ENCODE measurements around the gene RXRG.
"Not testable (repeated sequence)": the region's sequence is repeated elsewhere in the genome, so short reads cannot be mapped to it uniquely, and the experiment has no call there.

The RXRG gene

GRCh38 chr1:165459683-165460082 is 14.8 kb upstream of the RXRG start:
- not testable (repeated sequence) for H3K18ac ChIP-seq (ENCODE audit: low read length); H3K23ac ChIP-seq (ENCODE audit: low read depth, low read length, poor library complexity); H3K79me1 ChIP-seq (ENCODE audit: low read depth, low read length); H2AFZ ChIP-seq (ENCODE audit: low read length); H3K9me3 ChIP-seq (replicated peaks in 1 of 2; ENCODE audit: control insufficient read depth in 2 of 2, insufficient read depth in 1 of 2, low read depth in 1 of 2, low read length in 2 of 2); H3K4me2 ChIP-seq (ENCODE audit: insufficient read depth, low read length, poor library complexity, severe bottlenecking); H4K8ac ChIP-seq (ENCODE audit: low read depth, low read length); H3K4me1 ChIP-seq (ENCODE audit: control insufficient read depth in 2 of 2, insufficient read depth in 1 of 2, low read depth in 1 of 2, low read length in 2 of 2); H3K14ac ChIP-seq (ENCODE audit: low read length); H4K91ac ChIP-seq (ENCODE audit: low read depth, low read length, poor library complexity); H3K27me3 ChIP-seq (ENCODE audit: control insufficient read depth in 3 of 3, insufficient read depth in 3 of 3, low read depth in 1 of 3, low read length in 3 of 3); H2BK5ac ChIP-seq (ENCODE audit: low read length); DNase-seq (ENCODE audit: low spot score); H3K9ac ChIP-seq (ENCODE audit: low read depth, low read length, poor library complexity); H2BK15ac ChIP-seq (ENCODE audit: low read length); H2AK5ac ChIP-seq (ENCODE audit: low read depth, low read length); H2BK120ac ChIP-seq (ENCODE audit: low read depth, low read length); H3K4me3 ChIP-seq (ENCODE audit: low read length in 2 of 2); H3K4ac ChIP-seq (ENCODE audit: low read length); H3K27ac ChIP-seq (replicated peaks; ENCODE audit: low read length); H2BK12ac ChIP-seq (ENCODE audit: low read length); H3K36me3 ChIP-seq (replicated peaks in 1 of 2; ENCODE audit: control insufficient read depth in 2 of 2, insufficient read depth in 2 of 2, low read length in 2 of 2)
- WGBS, 2 donors (ENCODE audit: extremely low coverage in 2 of 2, insufficient read length in 2 of 2, insufficient replicate concordance in 1 of 2): no CpG with 5 or more reads among the region's 2 CpGs

GRCh38 chr1:165456861-165457260 is 11.9 kb upstream of the RXRG start:
- no peak for DNase-seq (ENCODE audit: low spot score)
- no peak overlapping the region for H2AFZ ChIP-seq (ENCODE audit: low read length)

GRCh38 chr1:165456114-165456513 is 11.2 kb upstream of the RXRG start:
- no peak overlapping the region for H3K4me2 ChIP-seq (ENCODE audit: insufficient read depth, low read length, poor library complexity, severe bottlenecking)
- H2AK5ac ChIP-seq (ENCODE audit: low read depth, low read length): no peak overlapping the region
- H2BK120ac ChIP-seq (ENCODE audit: low read depth, low read length): no peak overlapping the region
- no CpG with 5 or more reads among the region's 1 CpG for WGBS, 2 donors (ENCODE audit: extremely low coverage in 2 of 2, insufficient read length in 2 of 2, insufficient replicate concordance in 1 of 2)
- no peak overlapping the region for H3K23ac ChIP-seq (ENCODE audit: low read depth, low read length, poor library complexity)
- no peak overlapping the region for H3K18ac ChIP-seq (ENCODE audit: low read length)
- no peak overlapping the region for H3K27ac ChIP-seq (replicated peaks; ENCODE audit: low read length)
- H3K9me3 ChIP-seq (replicated peaks in 1 of 2; ENCODE audit: control insufficient read depth in 2 of 2, insufficient read depth in 1 of 2, low read depth in 1 of 2, low read length in 2 of 2): no peaks in the 10 kb centered on the region
- no peaks in the 10 kb centered on the region for H3K27me3 ChIP-seq (ENCODE audit: control insufficient read depth in 3 of 3, insufficient read depth in 3 of 3, low read depth in 1 of 3, low read length in 3 of 3)
- no peak overlapping the region for H3K9ac ChIP-seq (ENCODE audit: low read depth, low read length, poor library complexity)
- H3K4me1 ChIP-seq (ENCODE audit: control insufficient read depth in 2 of 2, insufficient read depth in 1 of 2, low read depth in 1 of 2, low read length in 2 of 2): peaks cover 0 to 2% of the 10 kb centered on the region in 2 donors
- H3K4me3 ChIP-seq (ENCODE audit: low read length in 2 of 2): no peak overlapping the region
- H2BK12ac ChIP-seq (ENCODE audit: low read length): no peak overlapping the region
- H3K36me3 ChIP-seq (replicated peaks in 1 of 2; ENCODE audit: control insufficient read depth in 2 of 2, insufficient read depth in 2 of 2, low read length in 2 of 2): no peaks in the 10 kb centered on the region
- no peak overlapping the region for H4K8ac ChIP-seq (ENCODE audit: low read depth, low read length)
- no peaks in the 10 kb centered on the region for H3K79me1 ChIP-seq (ENCODE audit: low read depth, low read length)
- H4K91ac ChIP-seq (ENCODE audit: low read depth, low read length, poor library complexity): no peak overlapping the region
- H3K4ac ChIP-seq (ENCODE audit: low read length): no peak overlapping the region
- H2BK15ac ChIP-seq (ENCODE audit: low read length): no peak overlapping the region
- H2BK5ac ChIP-seq (ENCODE audit: low read length): no peak overlapping the region
- H3K14ac ChIP-seq (ENCODE audit: low read length): no peak overlapping the region
- no peak overlapping the region for H2AFZ ChIP-seq (ENCODE audit: low read length)
- DNase-seq (ENCODE audit: low spot score): no peak

More at GRCh38 chr1:165456861-165457260, 11.9 kb upstream of the RXRG start:
- H4K8ac ChIP-seq (ENCODE audit: low read depth, low read length): no peak overlapping the region
- no peaks in the 10 kb centered on the region for H3K27me3 ChIP-seq (ENCODE audit: control insufficient read depth in 3 of 3, insufficient read depth in 3 of 3, low read depth in 1 of 3, low read length in 3 of 3)
- H3K9me3 ChIP-seq (replicated peaks in 1 of 2; ENCODE audit: control insufficient read depth in 2 of 2, insufficient read depth in 1 of 2, low read depth in 1 of 2, low read length in 2 of 2): no peaks in the 10 kb centered on the region
- H4K91ac ChIP-seq (ENCODE audit: low read depth, low read length, poor library complexity): no peak overlapping the region
- no peak overlapping the region for H2BK15ac ChIP-seq (ENCODE audit: low read length)
- H3K4me2 ChIP-seq (ENCODE audit: insufficient read depth, low read length, poor library complexity, severe bottlenecking): no peak overlapping the region
- no peak overlapping the region for H2AK5ac ChIP-seq (ENCODE audit: low read depth, low read length)
- H3K4me3 ChIP-seq (ENCODE audit: low read length in 2 of 2): no peak overlapping the region
- H2BK12ac ChIP-seq (ENCODE audit: low read length): no peak overlapping the region
- no peak overlapping the region for H3K27ac ChIP-seq (replicated peaks; ENCODE audit: low read length)
- WGBS, 2 donors (ENCODE audit: extremely low coverage in 2 of 2, insufficient read length in 2 of 2, insufficient replicate concordance in 1 of 2): no CpG with 5 or more reads among the region's 6 CpGs
- H3K18ac ChIP-seq (ENCODE audit: low read length): no peak overlapping the region
- no peak overlapping the region for H3K4ac ChIP-seq (ENCODE audit: low read length)
- peaks cover 0 to 2% of the 10 kb centered on the region in 2 donors for H3K4me1 ChIP-seq (ENCODE audit: control insufficient read depth in 2 of 2, insufficient read depth in 1 of 2, low read depth in 1 of 2, low read length in 2 of 2)
- H2BK5ac ChIP-seq (ENCODE audit: low read length): no peak overlapping the region
- H3K79me1 ChIP-seq (ENCODE audit: low read depth, low read length): no peaks in the 10 kb centered on the region
- H3K36me3 ChIP-seq (replicated peaks in 1 of 2; ENCODE audit: control insufficient read depth in 2 of 2, insufficient read depth in 2 of 2, low read length in 2 of 2): no peaks in the 10 kb centered on the region
- H3K23ac ChIP-seq (ENCODE audit: low read depth, low read length, poor library complexity): no peak overlapping the region
- no peak overlapping the region for H3K9ac ChIP-seq (ENCODE audit: low read depth, low read length, poor library complexity)
- H2BK120ac ChIP-seq (ENCODE audit: low read depth, low read length): no peak overlapping the region
- no peak overlapping the region for H3K14ac ChIP-seq (ENCODE audit: low read length)

GRCh38 chr1:165455111-165455510 is 10.2 kb upstream of the RXRG start:
- Histone ChIP-seq H3K36me3 (replicated peaks in 1 of 2; ENCODE audit: control insufficient read depth in 2 of 2, insufficient read depth in 2 of 2, low read length in 2 of 2) (no peaks in the 10 kb centered on the region), H2AK5ac (ENCODE audit: low read depth, low read length) (no peak overlapping the region), H2BK120ac (ENCODE audit: low read depth, low read length) (no peak overlapping the region), H3K23ac (ENCODE audit: low read depth, low read length, poor library complexity) (no peak overlapping the region), H2BK15ac (ENCODE audit: low read length) (no peak overlapping the region), H4K91ac (ENCODE audit: low read depth, low read length, poor library complexity) (no peak overlapping the region), H3K9ac (ENCODE audit: low read depth, low read length, poor library complexity) (no peak overlapping the region), H3K27ac (replicated peaks; ENCODE audit: low read length) (no peak overlapping the region), H2BK12ac (ENCODE audit: low read length) (no peak overlapping the region), H3K4ac (ENCODE audit: low read length) (no peak overlapping the region), H2BK5ac (ENCODE audit: low read length) (no peak overlapping the region), H3K79me1 (ENCODE audit: low read depth, low read length) (no peaks in the 10 kb centered on the region), H3K4me2 (ENCODE audit: insufficient read depth, low read length, poor library complexity, severe bottlenecking) (no peak overlapping the region), H3K14ac (ENCODE audit: low read length) (no peak overlapping the region), H3K4me1 (ENCODE audit: control insufficient read depth in 2 of 2, insufficient read depth in 1 of 2, low read depth in 1 of 2, low read length in 2 of 2) (peaks cover 0 to 2% of the 10 kb centered on the region in 2 donors), H3K4me3 (ENCODE audit: low read length in 2 of 2) (no peak overlapping the region), H4K8ac (ENCODE audit: low read depth, low read length) (no peak overlapping the region), H3K27me3 (ENCODE audit: control insufficient read depth in 3 of 3, insufficient read depth in 3 of 3, low read depth in 1 of 3, low read length in 3 of 3) (no peaks in the 10 kb centered on the region), H3K9me3 (replicated peaks in 1 of 2; ENCODE audit: control insufficient read depth in 2 of 2, insufficient read depth in 1 of 2, low read depth in 1 of 2, low read length in 2 of 2) (no peaks in the 10 kb centered on the region), H3K18ac (ENCODE audit: low read length) (no peak overlapping the region), H2AFZ (ENCODE audit: low read length) (no peak overlapping the region)
- no CpG with 5 or more reads among the region's 3 CpGs for WGBS, 2 donors (ENCODE audit: extremely low coverage in 2 of 2, insufficient read length in 2 of 2, insufficient replicate concordance in 1 of 2)
- DNase-seq (ENCODE audit: low spot score): no peak
